IMR-90 (cell line): ENCODE measurements around the gene CCN2. TPM values are rescaled to one million over a fixed set of nuclear protein-coding genes. Genes with fewer than 3 reads are reported as not detected.

ENCODE experiments used
- ATAC-seq: fragments of 200-7000 bp; cut with Tn5 transposase; 2 replicates; pipeline ENCODE4 v1.9.1; 2020; ENCODE audit warnings: low read depth, mild to moderate bottlenecking, moderate library complexity
- BruUV-seq: library from RNA; stranded (reverse); fragments of 400-500 nt; replicated peaks from 2 replicates; lab custom pipeline; 2021; lab: Mats Ljungman, UMichigan
- CTCF ChIA-PET: fragments of 300-600 bp; formaldehyde crosslinking; extraction: SDS; loops from one replicate; lab custom pipeline; 2021; ENCODE audit warnings: antibody characterized with exemption; lab: Yijun Ruan, JAX
- POLR2A ChIA-PET: fragments of 300-600 bp; sonication (Branson Sonifier 250); formaldehyde crosslinking; loops from one replicate; lab custom pipeline; 2022; ENCODE audit warnings: antibody characterized with exemption; ENCODE audit not compliant: unreplicated experiment; lab: Charles Lee
- DNase-seq: peaks from one replicate; pipeline ENCODE4 v3.0.0; 2013
- H2AFZ ChIP-seq: replicated peaks from 2 replicates; pipeline ENCODE3; 2013; ENCODE audit warnings: low read length, mild to moderate bottlenecking; ENCODE audit not compliant: poor library complexity
- H2AK5ac ChIP-seq: 2 replicates; pipeline ENCODE4 v1.6.1; 2013; ENCODE audit warnings: low read depth, low read length, inconsistent platforms
- H2AK9ac ChIP-seq: replicated peaks from 2 replicates; pipeline ENCODE3; 2013; ENCODE audit warnings: mild to moderate bottlenecking, low read depth, low read length, moderate library complexity; ENCODE audit not compliant: poor library complexity
- H2BK120ac ChIP-seq: 2 replicates; pipeline ENCODE4 v1.6.1; 2013; ENCODE audit warnings: low read depth, low read length, inconsistent platforms
- H2BK15ac ChIP-seq: 3 replicates; pipeline ENCODE4 v1.6.1; 2013; ENCODE audit warnings: low read depth, low read length, inconsistent platforms
- H2BK20ac ChIP-seq: 2 replicates; pipeline ENCODE4 v1.6.1; 2013; ENCODE audit warnings: low read depth, mild to moderate bottlenecking, inconsistent platforms, low read length, moderate library complexity
- H2BK5ac ChIP-seq: 2 replicates; pipeline ENCODE4 v1.6.1; 2013; ENCODE audit warnings: mild to moderate bottlenecking, low read depth, low read length, inconsistent platforms; ENCODE audit not compliant: poor library complexity, severe bottlenecking
- H3K14ac ChIP-seq: replicated peaks from 2 replicates; pipeline ENCODE4 v1.6.1; 2013; ENCODE audit warnings: low read depth, low read length, inconsistent platforms
- H3K18ac ChIP-seq: 2 replicates; pipeline ENCODE4 v1.6.1; 2013; ENCODE audit warnings: low read depth, low read length, control low read depth
- H3K23ac ChIP-seq: 2 replicates; pipeline ENCODE4 v1.6.1; 2013; ENCODE audit warnings: low read depth, low read length, inconsistent platforms
- H3K27ac ChIP-seq: 2 replicates; pipeline ENCODE4 v1.5.1; 2013; ENCODE audit warnings: mild to moderate bottlenecking, control low read depth, low read length; ENCODE audit not compliant: insufficient read depth
- H3K27me3 ChIP-seq: 2 replicates; pipeline ENCODE4 v1.6.1; 2013; ENCODE audit warnings: low read length; ENCODE audit not compliant: control insufficient read depth, insufficient read depth
- H3K36me3 ChIP-seq: 2 replicates; pipeline ENCODE4 v1.6.1; 2013; ENCODE audit warnings: low read length, mixed read lengths; ENCODE audit not compliant: control insufficient read depth, insufficient read depth
- H3K4ac ChIP-seq: 2 replicates; pipeline ENCODE4 v1.6.1; 2013; ENCODE audit warnings: low read depth, low read length, inconsistent platforms
- H3K4me1 ChIP-seq: 2 replicates; pipeline ENCODE4 v1.6.1; 2013; ENCODE audit warnings: low read length, mixed read lengths; ENCODE audit not compliant: control insufficient read depth, insufficient read depth
- H3K4me2 ChIP-seq: 2 replicates; pipeline ENCODE4 v1.6.1; 2013; ENCODE audit warnings: low read depth, mild to moderate bottlenecking, control low read depth, low read length, moderate library complexity
- H3K4me3 ChIP-seq: 2 replicates; pipeline ENCODE4 v1.5.1; 2013; ENCODE audit warnings: low read depth, mild to moderate bottlenecking, control low read depth, low read length, moderate library complexity; ENCODE audit not compliant: insufficient read depth
- H3K56ac ChIP-seq: 2 replicates; pipeline ENCODE4 v1.6.1; 2013; ENCODE audit warnings: low read length, inconsistent platforms; ENCODE audit not compliant: insufficient read depth; ENCODE audit errors: extremely low read depth
- H3K79me1 ChIP-seq, 2 experiments: 2 replicates each; pipeline ENCODE4 v1.6.1; 2013; ENCODE audit warnings: low read length in 2 of 2, inconsistent platforms in 1 of 2, low read depth in 1 of 2
- H3K9ac ChIP-seq: 2 replicates; pipeline ENCODE4 v1.6.1; 2013; ENCODE audit warnings: low read depth, low read length, control low read depth
- H3K9me1 ChIP-seq: 2 replicates; pipeline ENCODE4 v1.6.1; 2013; ENCODE audit warnings: low read length, inconsistent platforms; ENCODE audit not compliant: insufficient read depth
- H3K9me3 ChIP-seq: 2 replicates; pipeline ENCODE4 v1.6.1; 2013; ENCODE audit warnings: low read length; ENCODE audit not compliant: control insufficient read depth, insufficient read depth
- H4K20me1 ChIP-seq: 2 replicates; pipeline ENCODE4 v1.6.1; 2013; ENCODE audit warnings: low read length, inconsistent platforms; ENCODE audit not compliant: insufficient read depth
- H4K5ac ChIP-seq: 2 replicates; pipeline ENCODE4 v1.6.1; 2013; ENCODE audit warnings: mild to moderate bottlenecking, low read depth, low read length, control low read depth
- H4K8ac ChIP-seq, 2 experiments: 2 replicates each; pipeline ENCODE4 v1.6.1; 2013; ENCODE audit warnings: low read depth in 2 of 2, low read length in 2 of 2, control low read depth in 1 of 2, inconsistent platforms in 1 of 2
- H4K91ac ChIP-seq: 2 replicates; pipeline ENCODE4 v1.6.1; 2013; ENCODE audit warnings: low read depth, low read length, inconsistent platforms; ENCODE audit not compliant: insufficient read depth
- CEBPB ChIP-seq: IDR thresholded peaks from 2 replicates; pipeline ENCODE4 v1.6.1; 2012; ENCODE audit warnings: low read depth, low read length, improper control_type of control experiment
- MXI1 ChIP-seq: IDR thresholded peaks from 2 replicates; pipeline ENCODE4 v1.6.1; 2012; ENCODE audit warnings: low read depth, mild to moderate bottlenecking, low read length, moderate library complexity, borderline replicate concordance
- RAD21 ChIP-seq: IDR thresholded peaks from 2 replicates; pipeline ENCODE4 v1.6.1; 2012; ENCODE audit warnings: low read length, improper control_type of control experiment
- SMC3 ChIP-seq: fragments of 150-350 bp; IDR thresholded peaks from 2 replicates; pipeline ENCODE4 v1.6.1; 2016; ENCODE audit warnings: low read depth, mild to moderate bottlenecking, antibody characterized with exemption, low read length, moderate library complexity
- WGBS, 2 experiments: methylation state at CpG; one replicate each; pipeline versions ENCODE4 v1.1.5 to v1.1.7; 2013; ENCODE audit warnings: missing lambda C conversion rate in 2 of 2; ENCODE audit not compliant: insufficient read length in 1 of 2; ENCODE audit errors: extremely low coverage in 2 of 2; 5-methylcytosine and 5-hydroxymethylcytosine counted together
- dilution Hi-C: fragments of 300-500 bp; cut with HindIII; formaldehyde crosslinking; loops from one replicate; pipeline ENCODE4 v1.14.3; 2018; ENCODE audit warnings: low sequenced_read_pairs; ENCODE audit not compliant: unreplicated experiment
- in situ Hi-C: fragments of 300-500 bp; cut with MboI; formaldehyde crosslinking; loops from 3 replicates; pipeline ENCODE4 v1.14.3; 2019; ENCODE audit warnings: low sequenced_read_pairs, inconsistent platforms, mixed read lengths
- intact Hi-C: fragments of 100-400 bp; cut with micrococcal nuclease; formaldehyde crosslinking; loops from 2 replicates; pipeline ENCODE4 v1.10.0; 2022
- polyA plus RNA-seq, 3 experiments: library from polyadenylated mRNA; depleted of rRNA; stranded (reverse); fragments of >200 nt; gene quantifications; 2 replicates each; pipeline ENCODE4 v1.2.3, GENCODE V29; 2012; ENCODE audit warnings: low replicate concordance in 1 of 3
- total RNA-seq: library from RNA; depleted of rRNA; stranded (reverse); fragments of >200 nt; gene quantifications from 2 replicates; pipeline ENCODE4 v1.2.3, GENCODE V29; 2012
- TF ChIP-seq, protein P1 (sequence below): conservative IDR thresholded peaks from 2 replicates; pipeline ENCODE4 v1.5.1; 2012; ENCODE audit warnings: mild to moderate bottlenecking, low read depth, low read length, improper control_type of control experiment

CCN2 gene
- total and polyA plus RNA-seq, 2 of the 4 experiments (the other 2 are of a cell fraction), result 148 to 1,205 TPM

- Histone ChIP-seq H3K9me1 (0 out of 2 replicates have a peak, but pooled peaks cover 3% of the 10 kb centered on the region), H3K14ac (peak overlapping the region; percentile 61), H4K8ac (peak overlapping the region in 1 of 2 experiments; percentile 37; a peak in 1 of 4 replicates), H3K4me2 (no peak overlapping the region), H3K27me3 (no peaks in the 10 kb centered on the region), H2BK20ac (peak overlapping the region; percentile 86), H2AFZ (peak overlapping the region; percentile 47), H3K4me3 (no peak overlapping the region), H4K5ac (no peak overlapping the region), H2BK15ac (peak overlapping the region; percentile 87), H3K56ac (no peak overlapping the region), H3K27ac (no peak overlapping the region), H3K4ac (peak overlapping the region; percentile 61), H3K36me3 (no peaks in the 10 kb centered on the region), H4K91ac (no peak overlapping the region), H3K4me1 (peaks cover 3% of the 10 kb centered on the region), H2AK9ac (peak overlapping the region; percentile 17), H2BK120ac (peak overlapping the region; percentile 73; the same call in 1 of the 2 replicates), H2AK5ac (peak overlapping the region; percentile 79; the same call in 1 of the 2 replicates), H3K23ac (no peak overlapping the region), H3K79me1 (no peaks in the 10 kb centered on the region), H3K9me3 (no peaks in the 10 kb centered on the region), H4K20me1 (no peaks in the 10 kb centered on the region), H3K9ac (no peak overlapping the region), H3K18ac (no peak overlapping the region), H2BK5ac (no peak overlapping the region)
- ATAC-seq (peak; percentile 87), DNase-seq (peak; percentile 89)
- ChIA-PET POLR2A (interaction anchor here (0.6 to 0.9 kb wide), 2 partner anchors 36 to 182 kb away, joined by 4 to 5 read pairs; partner anchors contain the start of gene CCN2), CTCF (interaction anchor here (0.5 to 2.0 kb wide), 23 partner anchors 8 to 904 kb away, joined by 3 to 11 read pairs (median 3); partner anchors contain the start of gene CCN2)
- 55% methylated on average over 2 of the region's 10 CpGs; no CpG with 5 or more reads in 1 of the 2 experiments for WGBS, 2 experiments
- TF ChIP-seq MXI1, result no peak
- TF ChIP-seq SMC3, result peak; percentile 80
- peak; percentile 89 for TF ChIP-seq RAD21
- TF ChIP-seq CEBPB, result no peak
- TF ChIP-seq, protein P1, sequence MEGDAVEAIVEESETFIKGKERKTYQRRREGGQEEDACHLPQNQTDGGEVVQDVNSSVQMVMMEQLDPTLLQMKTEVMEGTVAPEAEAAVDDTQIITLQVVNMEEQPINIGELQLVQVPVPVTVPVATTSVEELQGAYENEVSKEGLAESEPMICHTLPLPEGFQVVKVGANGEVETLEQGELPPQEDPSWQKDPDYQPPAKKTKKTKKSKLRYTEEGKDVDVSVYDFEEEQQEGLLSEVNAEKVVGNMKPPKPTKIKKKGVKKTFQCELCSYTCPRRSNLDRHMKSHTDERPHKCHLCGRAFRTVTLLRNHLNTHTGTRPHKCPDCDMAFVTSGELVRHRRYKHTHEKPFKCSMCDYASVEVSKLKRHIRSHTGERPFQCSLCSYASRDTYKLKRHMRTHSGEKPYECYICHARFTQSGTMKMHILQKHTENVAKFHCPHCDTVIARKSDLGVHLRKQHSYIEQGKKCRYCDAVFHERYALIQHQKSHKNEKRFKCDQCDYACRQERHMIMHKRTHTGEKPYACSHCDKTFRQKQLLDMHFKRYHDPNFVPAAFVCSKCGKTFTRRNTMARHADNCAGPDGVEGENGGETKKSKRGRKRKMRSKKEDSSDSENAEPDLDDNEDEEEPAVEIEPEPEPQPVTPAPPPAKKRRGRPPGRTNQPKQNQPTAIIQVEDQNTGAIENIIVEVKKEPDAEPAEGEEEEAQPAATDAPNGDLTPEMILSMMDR, result peak; percentile 89
- in situ Hi-C loops, result loop anchor here (5.0 kb wide), 2 partner anchors 223 to 567 kb away; no protein-coding TSS in a partner anchor
- BruUV-seq, result no TSS peak
- intact Hi-C loops, result loop anchor here (2.0 to 5.0 kb wide), 4 partner anchors 108 to 570 kb away; partner anchors contain the start of gene ENPP1
- dilution Hi-C loops, result no loop called here
Measured at GRCh38 chr6:131914967-131915751, 36.0 kb downstream of the CCN2 start.
